ENCODE results near the gene MARK1.

The MARK1 gene

GRCh38 chr1:220550811-220551399 is 23.0 kb downstream of the MARK1 start:
- no peak for TF ChIP-seq CTCF (IDR thresholded peaks at IDR 0.05; ENCODE audit: extremely low read depth, insufficient read depth, missing control alignments)
- in situ Hi-C loops (cut with MboI; ENCODE audit: low pct_unique_long_range_greater_than_20kb, low sequenced_read_pairs, unreplicated experiment), result no loop called here
- DNase-seq (ENCODE audit: low spot score), result no peak

GRCh38 chr1:220551718-220552117 is 23.8 kb downstream of the MARK1 start:
- TF ChIP-seq CTCF (IDR thresholded peaks at IDR 0.05; ENCODE audit: extremely low read depth, insufficient read depth, missing control alignments), result no peak
- in situ Hi-C loops (cut with MboI; ENCODE audit: low pct_unique_long_range_greater_than_20kb, low sequenced_read_pairs, unreplicated experiment), result no loop called here
- DNase-seq (ENCODE audit: low spot score), result no peak

GRCh38 chr1:220552672-220553260 is 24.8 kb downstream of the MARK1 start:
- in situ Hi-C loops (cut with MboI; ENCODE audit: low pct_unique_long_range_greater_than_20kb, low sequenced_read_pairs, unreplicated experiment), result no loop called here
- no peak for TF ChIP-seq CTCF (IDR thresholded peaks at IDR 0.05; ENCODE audit: extremely low read depth, insufficient read depth, missing control alignments)
- DNase-seq (ENCODE audit: low spot score), result no peak

- TF ChIP-seq CTCF (IDR thresholded peaks at IDR 0.05; ENCODE audit: extremely low read depth, insufficient read depth, missing control alignments), result no peak
- DNase-seq (ENCODE audit: low spot score), result no peak
- in situ Hi-C loops (cut with MboI; ENCODE audit: low pct_unique_long_range_greater_than_20kb, low sequenced_read_pairs, unreplicated experiment), result no loop called here
Measured at GRCh38 chr1:220556641-220557040, 28.7 kb downstream of the MARK1 start.

GRCh38 chr1:220563564-220563963 is 35.6 kb downstream of the MARK1 start:
- TF ChIP-seq CTCF (IDR thresholded peaks at IDR 0.05; ENCODE audit: extremely low read depth, insufficient read depth, missing control alignments), result no peak
- in situ Hi-C loops (cut with MboI; ENCODE audit: low pct_unique_long_range_greater_than_20kb, low sequenced_read_pairs, unreplicated experiment), result no loop called here
- DNase-seq (ENCODE audit: low spot score), result no peak

- no peak for TF ChIP-seq CTCF (IDR thresholded peaks at IDR 0.05; ENCODE audit: extremely low read depth, insufficient read depth, missing control alignments)
- in situ Hi-C loops (cut with MboI; ENCODE audit: low pct_unique_long_range_greater_than_20kb, low sequenced_read_pairs, unreplicated experiment), result no loop called here
Measured at GRCh38 chr1:220564216-220564615, 36.3 kb downstream of the MARK1 start.

More at GRCh38 chr1:220564216-220564615, 36.3 kb downstream of the MARK1 start:
- DNase-seq (ENCODE audit: low spot score), result no peak

All from GM13977 (cell line).